Measurements from ENCODE around the gene HIBCH. TPM values are rescaled to one million over a fixed set of nuclear protein-coding genes. Genes with fewer than 3 reads are reported as not detected.

HIBCH gene
- total and polyA plus RNA-seq, 2 of the 13 experiments (the other 11 are each of a cell fraction or from before 2014, with no cell fraction given) = 18.8 to 49.5 TPM

GRCh38 chr2:190180313-190181122, 139.1 kb downstream of the HIBCH start (continued):
- TF ChIP-seq, protein P1, sequence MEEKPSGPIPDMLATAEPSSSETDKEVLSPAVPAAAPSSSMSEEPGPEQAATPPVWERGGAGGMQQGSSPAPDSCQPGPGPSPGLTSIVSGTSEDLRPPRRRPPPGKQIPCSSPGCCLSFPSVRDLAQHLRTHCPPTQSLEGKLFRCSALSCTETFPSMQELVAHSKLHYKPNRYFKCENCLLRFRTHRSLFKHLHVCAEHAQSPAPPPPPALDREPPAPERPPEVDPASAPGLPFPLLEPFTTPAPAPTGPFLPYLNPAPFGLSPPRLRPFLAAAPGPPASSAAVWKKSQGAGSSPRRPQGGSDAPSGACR (CRISPR knock-in tag; IDR thresholded peaks at IDR 0.05) = no peak; the same call in 1 of the 2 replicates
- TF ChIP-seq ZNF329 (CRISPR knock-in tag; IDR thresholded peaks at IDR 0.05; ENCODE audit: low read depth) (0 out of 2 replicates have a peak, but pooled peaks have one; percentile 23), FOSL2 (CRISPR knock-in tag; IDR thresholded peaks at IDR 0.05) (peak; percentile 25; the same call in 1 of the 2 replicates), ZBTB21 (CRISPR knock-in tag; IDR thresholded peaks at IDR 0.05) (no peak), ZNF720 (CRISPR knock-in tag; IDR thresholded peaks at IDR 0.05) (no peak), AGO2 (optimal IDR thresholded peaks at IDR 0.05; ENCODE audit: low read depth, low read length) (peak; percentile 83), HNRNPLL (IDR thresholded peaks at IDR 0.05; ENCODE audit: low read depth, low read length, poor library complexity, severe bottlenecking) (peak; percentile 71), DR1 (CRISPR knock-in tag; IDR thresholded peaks at IDR 0.05) (peak; percentile 87), HMG20A (CRISPR knock-in tag; IDR thresholded peaks at IDR 0.05; ENCODE audit: borderline replicate concordance) (peak; percentile 21; the same call in 1 of the 2 replicates), ZFP37 (CRISPR knock-in tag; IDR thresholded peaks at IDR 0.05; ENCODE audit: borderline replicate concordance) (peak; percentile 71; the same call in 1 of the 2 replicates), MIER2 (CRISPR knock-in tag; IDR thresholded peaks at IDR 0.05) (no peak), XBP1 (CRISPR knock-in tag; IDR thresholded peaks at IDR 0.05) (no peak), NFRKB (IDR thresholded peaks at IDR 0.05) (no peak), ZNF567 (CRISPR knock-in tag; IDR thresholded peaks at IDR 0.05; ENCODE audit: borderline replicate concordance) (no peak), ZNF501 (CRISPR knock-in tag; IDR thresholded peaks at IDR 0.05) (peak; percentile 88; the same call in 1 of the 2 replicates), ZNF264 (CRISPR knock-in tag; IDR thresholded peaks at IDR 0.05) (peak; percentile 96), TIGD3 (CRISPR knock-in tag; IDR thresholded peaks at IDR 0.05; ENCODE audit: borderline replicate concordance) (no peak), ZBTB42 (CRISPR knock-in tag; IDR thresholded peaks at IDR 0.05) (peak; percentile 87; the same call in 1 of the 2 replicates), ZBTB44 (CRISPR knock-in tag; IDR thresholded peaks at IDR 0.05) (no peak), ZNF740 (CRISPR knock-in tag; IDR thresholded peaks at IDR 0.05) (0 out of 2 replicates have a peak, but pooled peaks have one; percentile 80), ZNF24 (IDR thresholded peaks at IDR 0.05) (no peak), FOXK1 (CRISPR knock-in tag; IDR thresholded peaks at IDR 0.05; ENCODE audit: borderline replicate concordance, low read depth) (peak; percentile 55), ZNF713 (CRISPR knock-in tag; IDR thresholded peaks at IDR 0.05) (no peak; the same call in 1 of the 2 replicates), ZNF75D (CRISPR knock-in tag; IDR thresholded peaks at IDR 0.05; ENCODE audit: borderline replicate concordance) (no peak), TP53 (CRISPR knock-in tag; conservative IDR thresholded peaks at IDR 0.05) (no peak)
- TF ChIP-seq, protein P2, sequence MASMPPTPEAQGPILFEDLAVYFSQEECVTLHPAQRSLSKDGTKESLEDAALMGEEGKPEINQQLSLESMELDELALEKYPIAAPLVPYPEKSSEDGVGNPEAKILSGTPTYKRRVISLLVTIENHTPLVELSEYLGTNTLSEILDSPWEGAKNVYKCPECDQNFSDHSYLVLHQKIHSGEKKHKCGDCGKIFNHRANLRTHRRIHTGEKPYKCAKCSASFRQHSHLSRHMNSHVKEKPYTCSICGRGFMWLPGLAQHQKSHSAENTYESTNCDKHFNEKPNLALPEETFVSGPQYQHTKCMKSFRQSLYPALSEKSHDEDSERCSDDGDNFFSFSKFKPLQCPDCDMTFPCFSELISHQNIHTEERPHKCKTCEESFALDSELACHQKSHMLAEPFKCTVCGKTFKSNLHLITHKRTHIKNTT (CRISPR knock-in tag; IDR thresholded peaks at IDR 0.05) = 0 out of 2 replicates have a peak, but pooled peaks have one; percentile 10
